H1 (cell line): ENCODE results near the gene NAP1L5. TPM values are rescaled to one million over a fixed set of nuclear protein-coding genes. Genes with fewer than 3 reads are reported as not detected.
A peak's percentile ranks its signal among the peaks of the same experiment; 100 is the strongest.

ENCODE experiments used
- CTCF ChIA-PET: fragments of 300-600 bp; sonication (Branson Sonifier 250); formaldehyde crosslinking; loops from one replicate; lab custom pipeline; 2021; ENCODE audit not compliant: partially characterized antibody; lab: Charles Lee
- POLR2A ChIA-PET: fragments of 300-600 bp; sonication (Branson Sonifier 250); formaldehyde crosslinking; loops from one replicate; lab custom pipeline; 2021; ENCODE audit warnings: inconsistent platforms; ENCODE audit not compliant: partially characterized antibody; lab: Charles Lee
- DNase-seq, 2 experiments: peaks; one replicate each; pipeline versions ENCODE4 v3.0.0 to v3.0.0-alpha.2; 2010 to 2022; ENCODE audit warnings: low spot score in 2 of 2, low read depth in 1 of 2, mixed read lengths in 1 of 2
- FAIRE-seq: peaks from 2 replicates; lab custom pipeline; 2011; peaks lifted over from hg19 to GRCh38; lab: Jason Lieb, UNC
- H2AFZ ChIP-seq: 2 replicates; pipeline ENCODE4 v1.8.1; 2012; ENCODE audit warnings: low read length, inconsistent platforms
- H2AK5ac ChIP-seq: 2 replicates; pipeline ENCODE4 v1.6.1; 2013; ENCODE audit warnings: low read depth, low read length
- H2BK120ac ChIP-seq: replicated peaks from 2 replicates; pipeline ENCODE3; 2013; ENCODE audit warnings: low read depth, low read length, inconsistent platforms
- H2BK12ac ChIP-seq: 2 replicates; pipeline ENCODE4 v1.6.1; 2013; ENCODE audit warnings: low read depth, low read length
- H2BK15ac ChIP-seq: 2 replicates; pipeline ENCODE4 v1.6.1; 2013; ENCODE audit warnings: low read length
- H2BK20ac ChIP-seq: 2 replicates; pipeline ENCODE4 v1.6.1; 2013; ENCODE audit warnings: low read length
- H2BK5ac ChIP-seq: 2 replicates; pipeline ENCODE4 v1.6.1; 2013; ENCODE audit warnings: low read depth, low read length
- H3K14ac ChIP-seq: 2 replicates; pipeline ENCODE4 v1.6.1; 2013; ENCODE audit warnings: inconsistent platforms; ENCODE audit not compliant: insufficient read length
- H3K18ac ChIP-seq: 2 replicates; pipeline ENCODE4 v1.6.1; 2013; ENCODE audit warnings: low read length; ENCODE audit errors: extremely low read depth
- H3K23ac ChIP-seq: 2 replicates; pipeline ENCODE4 v1.6.1; 2013; ENCODE audit warnings: inconsistent platforms; ENCODE audit not compliant: insufficient read length
- H3K23me2 ChIP-seq: 2 replicates; pipeline ENCODE4 v1.6.1; 2013; ENCODE audit warnings: low read depth, low read length
- H3K27ac ChIP-seq: 2 replicates; pipeline ENCODE4 v1.6.1; 2011; ENCODE audit warnings: low read depth, low read length, inconsistent platforms
- H3K27me3 ChIP-seq, 4 experiments: replicated peaks in 1 of 4; 1 replicate in 1 of 4; 2 replicates in 3 of 4; pipeline versions ENCODE4 v1.6.1 to v1.8.1; 2011 to 2013; ENCODE audit warnings: low read length in 3 of 4, mild to moderate bottlenecking in 3 of 4, inconsistent platforms in 2 of 4, mixed read lengths in 2 of 4, moderate library complexity in 1 of 4; ENCODE audit not compliant: control insufficient read depth in 3 of 4, insufficient read depth in 3 of 4; ENCODE audit errors: extremely low read depth in 1 of 4
- H3K36me3 ChIP-seq, 4 experiments: 2 replicates each; pipeline versions ENCODE4 v1.6.1 to v1.8.1; 2011 to 2013; ENCODE audit warnings: mild to moderate bottlenecking in 4 of 4, low read length in 3 of 4, moderate library complexity in 2 of 4, control low read depth in 1 of 4, inconsistent platforms in 1 of 4; ENCODE audit not compliant: insufficient read depth in 4 of 4, control insufficient read depth in 2 of 4
- H3K4ac ChIP-seq: replicated peaks from 2 replicates; pipeline ENCODE3; 2013; ENCODE audit warnings: low read length, low read depth, mixed read lengths, inconsistent platforms; ENCODE audit not compliant: insufficient read length
- H3K4me1 ChIP-seq, 4 experiments: replicated peaks in 1 of 4; 1 replicate in 1 of 4; 2 replicates in 3 of 4; pipeline versions ENCODE4 v1.6.1 to v1.8.1; 2011 to 2013; ENCODE audit warnings: low read length in 3 of 4, inconsistent platforms in 2 of 4, mixed read lengths in 1 of 4; ENCODE audit not compliant: insufficient read depth in 4 of 4, control insufficient read depth in 3 of 4
- H3K4me2 ChIP-seq, 2 experiments: 2 replicates each; pipeline versions ENCODE4 v1.6.1 to v1.8.1; 2011 to 2013; ENCODE audit warnings: low read depth in 2 of 2, low read length in 2 of 2, control low read depth in 1 of 2, inconsistent platforms in 1 of 2, mild to moderate bottlenecking in 1 of 2; ENCODE audit not compliant: insufficient read depth in 1 of 2
- H3K4me3 ChIP-seq, 4 experiments: fragments of 200-600, 300-600 bp in 1 of 4; sonication (generic), shearing (Covaris generic), sonication (Bioruptor Twin) in 1 of 4; 2 replicates each; pipeline versions ENCODE4 v1.5.1 to v1.8.1; 2011 to 2016; ENCODE audit warnings: low read length in 4 of 4, low read depth in 3 of 4, control low read depth in 2 of 4, inconsistent platforms in 2 of 4, mild to moderate bottlenecking in 2 of 4, mixed read lengths in 1 of 4, moderate library complexity in 1 of 4; ENCODE audit not compliant: insufficient read depth in 2 of 4; ENCODE audit errors: extremely low read depth in 1 of 4
- H3K56ac ChIP-seq: replicated peaks from 2 replicates; pipeline ENCODE3; 2013; ENCODE audit warnings: low read depth, mild to moderate bottlenecking, mixed read lengths, low read length, inconsistent platforms; ENCODE audit not compliant: insufficient read length
- H3K79me1 ChIP-seq: 2 replicates; pipeline ENCODE4 v1.6.1; 2013; ENCODE audit warnings: low read depth, low read length, control low read depth
- H3K79me2 ChIP-seq, 2 experiments: 2 replicates each; pipeline versions ENCODE4 v1.6.1 to v1.8.1; 2012 to 2013; ENCODE audit warnings: low read length in 2 of 2, mild to moderate bottlenecking in 2 of 2, inconsistent platforms in 1 of 2; ENCODE audit not compliant: insufficient read depth in 2 of 2, control insufficient read depth in 1 of 2
- H3K9ac ChIP-seq, 4 experiments: replicated peaks in 1 of 4; 1 replicate in 1 of 4; 2 replicates in 3 of 4; pipeline versions ENCODE4 v1.6.1 to v1.8.1; 2011 to 2013; ENCODE audit warnings: low read depth in 3 of 4, low read length in 3 of 4, control low read depth in 2 of 4, mild to moderate bottlenecking in 2 of 4, moderate library complexity in 2 of 4, inconsistent platforms in 1 of 4; ENCODE audit errors: extremely low read depth in 1 of 4
- H3K9me3 ChIP-seq, 2 experiments: 2 replicates each; pipeline versions ENCODE4 v1.6.1 to v1.8.1; 2012 to 2013; ENCODE audit warnings: mild to moderate bottlenecking in 2 of 2, moderate library complexity in 2 of 2, control low read depth in 1 of 2, inconsistent platforms in 1 of 2, low read depth in 1 of 2, low read length in 1 of 2, mixed read lengths in 1 of 2; ENCODE audit not compliant: insufficient read depth in 2 of 2
- H4K20me1 ChIP-seq, 2 experiments: replicated peaks in 1 of 2; 2 replicates each; pipeline versions ENCODE3 to v1.8.1; 2011 to 2013; ENCODE audit warnings: inconsistent platforms in 2 of 2, low read length in 2 of 2, mild to moderate bottlenecking in 1 of 2; ENCODE audit not compliant: insufficient read depth in 2 of 2, control insufficient read depth in 1 of 2
- H4K5ac ChIP-seq: 2 replicates; pipeline ENCODE4 v1.6.1; 2013; ENCODE audit warnings: low read length, low read depth, mixed read lengths, inconsistent platforms; ENCODE audit not compliant: insufficient read length
- H4K8ac ChIP-seq: 2 replicates; pipeline ENCODE4 v1.8.0; 2013; ENCODE audit warnings: mild to moderate bottlenecking, moderate library complexity, low read length, inconsistent platforms; ENCODE audit not compliant: insufficient read depth; ENCODE audit errors: extremely low read depth
- H4K91ac ChIP-seq: replicated peaks from 2 replicates; pipeline ENCODE3; 2013; ENCODE audit warnings: low read length, mixed read lengths, inconsistent platforms; ENCODE audit not compliant: insufficient read length
- BACH1 ChIP-seq: IDR thresholded peaks from 2 replicates; pipeline ENCODE4 v1.6.1; 2012; ENCODE audit warnings: low read length, improper control_type of control experiment
- GABPA ChIP-seq: IDR thresholded peaks from 2 replicates; pipeline ENCODE4 v1.6.1; 2011; ENCODE audit warnings: mild to moderate bottlenecking, low read length, moderate library complexity, borderline replicate concordance; ENCODE audit not compliant: insufficient read depth
- MAFK ChIP-seq: IDR thresholded peaks from 2 replicates; pipeline ENCODE4 v1.6.1; 2012; ENCODE audit warnings: low read depth, mild to moderate bottlenecking, improper control_type of control experiment, low read length
- POLR2AphosphoS5 ChIP-seq: IDR thresholded peaks from 2 replicates; pipeline ENCODE4 v1.6.1; 2011; ENCODE audit warnings: low read depth, low read length
- SIN3A ChIP-seq, 2 experiments: IDR thresholded peaks in 1 of 2; conservative IDR thresholded peaks in 1 of 2; 2 replicates each; pipeline ENCODE4 v1.6.1; 2011 to 2012; ENCODE audit warnings: low read length in 2 of 2, improper control_type of control experiment in 1 of 2, low read depth in 1 of 2, mild to moderate bottlenecking in 1 of 2
- TAF1 ChIP-seq: IDR thresholded peaks from 2 replicates; pipeline ENCODE4 v1.6.1; 2011; ENCODE audit warnings: mild to moderate bottlenecking, low read depth, low read length
- WGBS, 2 experiments: shearing (Covaris generic) in 1 of 2; methylation state at CpG; one replicate each; pipeline versions ENCODE4 v1.1.6 to v1.1.7; 2013 to 2015; ENCODE audit warnings: low lambda C conversion rate in 2 of 2, mixed read lengths in 2 of 2, inconsistent platforms in 1 of 2, low coverage in 1 of 2, missing lambda C conversion rate in 1 of 2; ENCODE audit not compliant: insufficient replicate concordance in 2 of 2, insufficient coverage in 1 of 2, insufficient read length in 1 of 2; ENCODE audit errors: extremely low coverage in 1 of 2, missing lambda C conversion rate in 1 of 2; 5-methylcytosine and 5-hydroxymethylcytosine counted together
- polyA plus RNA-seq, 7 experiments: library from polyadenylated mRNA; depleted of rRNA in 3 of 7; stranded (reverse) in 5 of 7; unstranded in 2 of 7; fragments of >200 nt in 5 of 7; fragments of 200-250 nt in 2 of 7; gene quantifications; 1 replicate in 5 of 7; 2 replicates in 1 of 7; 4 replicates in 1 of 7; pipeline versions ENCODE4 v1.2.1 to v1.2.3, GENCODE V29; 2011 to 2013; ENCODE audit warnings: missing spikeins in 2 of 7, mixed read lengths in 2 of 7
- total RNA-seq: library from RNA; stranded (reverse); fragmentation: NEBNext Ultra II Directional; extraction: Animal tissue kit (Norgen Biotek cat#: 25700); gene quantifications from 2 replicates; pipeline ENCODE4 v1.2.1, GENCODE V29; 2021
- TF ChIP-seq, protein P1 (sequence below), 3 experiments: IDR thresholded peaks; 1 replicate in 2 of 3; 2 replicates in 1 of 3; pipeline versions ENCODE4 v1.5.1 to v1.6.1; 2011; ENCODE audit warnings: low read length in 3 of 3, mild to moderate bottlenecking in 3 of 3, inconsistent platforms in 2 of 3, low read depth in 1 of 3, moderate library complexity in 1 of 3; ENCODE audit not compliant: insufficient read depth in 1 of 3; ENCODE audit errors: control extremely low read depth in 1 of 3

The NAP1L5 gene
- total and polyA plus RNA-seq, 2 of the 8 experiments (the other 6 are each of a cell fraction or from before 2014, with no cell fraction given), result 1.3 to 2.7 TPM

DNA sequence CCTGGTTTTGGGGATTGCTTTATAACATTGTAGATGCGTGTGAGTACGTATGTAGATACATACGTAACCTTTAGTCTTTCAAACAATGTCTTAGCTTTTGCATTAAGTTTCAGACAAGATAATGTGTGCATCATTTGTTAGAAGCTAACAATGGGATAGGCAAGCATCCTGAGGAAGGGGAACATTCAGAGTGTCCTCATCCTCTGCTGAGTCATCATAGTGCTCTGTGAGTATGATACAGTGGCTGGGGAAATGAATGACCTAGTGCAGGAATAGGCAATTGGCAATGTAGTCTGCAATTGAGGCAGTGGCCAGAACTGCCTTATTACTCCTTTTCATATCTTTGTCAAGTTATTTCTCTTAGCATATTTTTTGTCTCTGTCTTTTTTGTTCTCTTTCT, 7.3 kb downstream of the NAP1L5 start:
- H2BK15ac ChIP-seq, result no peak overlapping the region
- H3K4me1 ChIP-seq, result no peaks in the 10 kb centered on the region
- no peak overlapping the region for H3K27ac ChIP-seq
- H4K5ac ChIP-seq, result no peak overlapping the region
- H3K14ac ChIP-seq, result no peak overlapping the region
- no peak overlapping the region for H2BK12ac ChIP-seq
- no peaks in the 10 kb centered on the region for H3K27me3 ChIP-seq
- no peak overlapping the region for H3K4me3 ChIP-seq
- DNase-seq (no peak), FAIRE-seq (no peak)
- POLR2A ChIA-PET, result no interaction called here
- no peak overlapping the region for H3K23ac ChIP-seq
- H3K79me1 ChIP-seq, result no peaks in the 10 kb centered on the region
- CTCF ChIA-PET, result interaction anchor here (0.6 to 1.6 kb wide), 3 partner anchors 16 to 151 kb away, joined by 3 to 4 read pairs (median 3); no protein-coding TSS in a partner anchor
- H3K9me3 ChIP-seq, result no peaks in the 10 kb centered on the region
- no peak overlapping the region for H3K4me2 ChIP-seq
- H3K4ac ChIP-seq, result no peak overlapping the region
- H3K9ac ChIP-seq, result no peak overlapping the region
- no peak overlapping the region for H2AK5ac ChIP-seq
- H4K91ac ChIP-seq, result no peak overlapping the region
- H3K36me3 ChIP-seq, result no peaks in the 10 kb centered on the region
- 93% methylated on average over 3 of the region's 3 CpGs; no CpG with 5 or more reads in 1 of the 2 experiments for WGBS, 2 experiments
- H2AFZ ChIP-seq, result no peak overlapping the region
- H3K79me2 ChIP-seq, result no peaks in the 10 kb centered on the region
- H3K56ac ChIP-seq, result no peak overlapping the region
- no peak overlapping the region for H3K18ac ChIP-seq
- no peak overlapping the region; the same call in 1 of the 2 replicates for H2BK5ac ChIP-seq
- H2BK20ac ChIP-seq, result no peak overlapping the region
- no peak overlapping the region for H2BK120ac ChIP-seq
- no peak for TF ChIP-seq GABPA
- TF ChIP-seq, protein P1, sequence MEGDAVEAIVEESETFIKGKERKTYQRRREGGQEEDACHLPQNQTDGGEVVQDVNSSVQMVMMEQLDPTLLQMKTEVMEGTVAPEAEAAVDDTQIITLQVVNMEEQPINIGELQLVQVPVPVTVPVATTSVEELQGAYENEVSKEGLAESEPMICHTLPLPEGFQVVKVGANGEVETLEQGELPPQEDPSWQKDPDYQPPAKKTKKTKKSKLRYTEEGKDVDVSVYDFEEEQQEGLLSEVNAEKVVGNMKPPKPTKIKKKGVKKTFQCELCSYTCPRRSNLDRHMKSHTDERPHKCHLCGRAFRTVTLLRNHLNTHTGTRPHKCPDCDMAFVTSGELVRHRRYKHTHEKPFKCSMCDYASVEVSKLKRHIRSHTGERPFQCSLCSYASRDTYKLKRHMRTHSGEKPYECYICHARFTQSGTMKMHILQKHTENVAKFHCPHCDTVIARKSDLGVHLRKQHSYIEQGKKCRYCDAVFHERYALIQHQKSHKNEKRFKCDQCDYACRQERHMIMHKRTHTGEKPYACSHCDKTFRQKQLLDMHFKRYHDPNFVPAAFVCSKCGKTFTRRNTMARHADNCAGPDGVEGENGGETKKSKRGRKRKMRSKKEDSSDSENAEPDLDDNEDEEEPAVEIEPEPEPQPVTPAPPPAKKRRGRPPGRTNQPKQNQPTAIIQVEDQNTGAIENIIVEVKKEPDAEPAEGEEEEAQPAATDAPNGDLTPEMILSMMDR (IDR thresholded peaks at IDR 0.05; ENCODE audit: control extremely low read depth in 1 of 3, insufficient read depth in 1 of 3, low read depth in 1 of 3, low read length in 3 of 3), result no peak
- TF ChIP-seq POLR2AphosphoS5, result no peak
- TF ChIP-seq SIN3A (conservative IDR thresholded peaks at IDR 0.05 in 1 of 2, IDR thresholded peaks at IDR 0.05 in 1 of 2; ENCODE audit: low read depth in 1 of 2, low read length in 2 of 2), result no peak
- peak; percentile 56 for TF ChIP-seq MAFK
- 0 out of 2 replicates have a peak, but pooled peaks have one; percentile 18 for TF ChIP-seq BACH1
- TF ChIP-seq TAF1, result no peak
- H3K23me2 ChIP-seq, result no peaks in the 10 kb centered on the region
- no peak overlapping the region for H4K8ac ChIP-seq
- H4K20me1 ChIP-seq, result no peaks in the 10 kb centered on the region
